ENCODE measurements around the gene GRB7. TPM values are rescaled to one million over a fixed set of nuclear protein-coding genes. Genes with fewer than 3 reads are reported as not detected.
"Not testable (repeated sequence)": the region's sequence is repeated elsewhere in the genome, so short reads cannot be mapped to it uniquely, and the experiment has no call there.

The GRB7 gene
- 2.2 TPM for total RNA-seq
- long read RNA-seq, partial matches to known transcripts: 1 of 6 reads
- long read RNA-seq, other reads (novel, unspliced or antisense): 2 of 6 reads

- DNase-seq: peak; percentile 60
- intact Hi-C loops (cut with DNase I): no loop called here
Observed at GRCh38 chr17:39737760-39738567, at the start of gene GRB7. Gene GRB7, plus strand, starts transcription at chr17:39737938. Its CDS starts 4,364 bp downstream, at chr17:39742302.

GRCh38 chr17:39688475-39688835 lies 49.3 kb upstream of the GRB7 start:
- ATAC-seq (ENCODE audit: poor library complexity) (no peak), DNase-seq (no peak)
- intact Hi-C loops (cut with DNase I): no loop called here

More at GRCh38 chr17:39737760-39738567, at the start of gene GRB7:
- peak; percentile 64 for ATAC-seq (ENCODE audit: poor library complexity)

- intact Hi-C loops (cut with DNase I): no loop called here
- DNase-seq (no peak), ATAC-seq (ENCODE audit: poor library complexity) (no peak)
Observed at GRCh38 chr17:39688945-39689344, 48.8 kb upstream of the GRB7 start.

- DNase-seq (no peak), ATAC-seq (ENCODE audit: poor library complexity) (no peak)
- intact Hi-C loops (cut with DNase I): no loop called here
Observed at GRCh38 chr17:39694593-39694992, 43.1 kb upstream of the GRB7 start.

- no peak for ATAC-seq (ENCODE audit: poor library complexity)
Observed at GRCh38 chr17:39695089-39695474, 42.7 kb upstream of the GRB7 start.

GRCh38 chr17:39696731-39697130 lies 41.0 kb upstream of the GRB7 start:
- DNase-seq: no peak
- ATAC-seq (ENCODE audit: poor library complexity): no peak
- intact Hi-C loops (cut with DNase I): no loop called here

More at GRCh38 chr17:39695089-39695474, 42.7 kb upstream of the GRB7 start:
- DNase-seq: no peak
- intact Hi-C loops (cut with DNase I): no loop called here

GRCh38 chr17:39697961-39698360 lies 39.8 kb upstream of the GRB7 start:
- intact Hi-C loops (cut with DNase I): no loop called here
- no peak for DNase-seq
- ATAC-seq (ENCODE audit: poor library complexity): no peak

- intact Hi-C loops (cut with DNase I); ATAC-seq (ENCODE audit: poor library complexity); DNase-seq: not testable (repeated sequence)
Observed at GRCh38 chr17:39699157-39699817, 38.5 kb upstream of the GRB7 start.

GRCh38 chr17:39699818-39700147 lies 38.0 kb upstream of the GRB7 start, which contains the start of gene ERBB2:
Gene ERBB2, plus strand, starts transcription at chr17:39700064. Its CDS starts 175 bp downstream, at chr17:39700239.
- ATAC-seq (ENCODE audit: poor library complexity) (peak; percentile 86), DNase-seq (peak; percentile 75)
- intact Hi-C loops (cut with DNase I): no loop called here

- DNase-seq: no peak
- ATAC-seq (ENCODE audit: poor library complexity): peak; percentile 58
- intact Hi-C loops (cut with DNase I): no loop called here
Observed at GRCh38 chr17:39700148-39700987, 37.4 kb upstream of the GRB7 start.

GRCh38 chr17:39701012-39701783 lies 36.5 kb upstream of the GRB7 start:
- no peak for ATAC-seq (ENCODE audit: poor library complexity)
- no peak for DNase-seq
- intact Hi-C loops (cut with DNase I): no loop called here

- ATAC-seq (ENCODE audit: poor library complexity) (no peak), DNase-seq (no peak)
- intact Hi-C loops (cut with DNase I): no loop called here
Observed at GRCh38 chr17:39701784-39702422, 35.8 kb upstream of the GRB7 start.

GRCh38 chr17:39702901-39703893 lies 34.5 kb upstream of the GRB7 start:
- ATAC-seq (ENCODE audit: poor library complexity): no peak
- no peak for DNase-seq
- intact Hi-C loops (cut with DNase I): no loop called here

- intact Hi-C loops (cut with DNase I): no loop called here
- no peak for ATAC-seq (ENCODE audit: poor library complexity)
- no peak for DNase-seq
Observed at GRCh38 chr17:39703913-39704312, 33.8 kb upstream of the GRB7 start.

GRCh38 chr17:39704821-39705551 lies 32.8 kb upstream of the GRB7 start:
- intact Hi-C loops (cut with DNase I): no loop called here
- ATAC-seq (ENCODE audit: poor library complexity) (no peak), DNase-seq (no peak)

GRCh38 chr17:39705786-39706348 lies 31.9 kb upstream of the GRB7 start:
- intact Hi-C loops (cut with DNase I): no loop called here
- ATAC-seq (ENCODE audit: poor library complexity) (peak; percentile 79), DNase-seq (peak; percentile 72)
